Neural progenitor cell (in vitro differentiated cells): Measurements from ENCODE around the gene ANKRD20A1. TPM values are rescaled to one million over a fixed set of nuclear protein-coding genes. Genes with fewer than 3 reads are reported as not detected.
"Not testable (repeated sequence)": the region's sequence is repeated elsewhere in the genome, so short reads cannot be mapped to it uniquely, and the experiment has no call there.

Experiments
- DNase-seq: peaks from one replicate; pipeline ENCODE4 v3.0.0-alpha.2; 2016; ENCODE audit warnings: low spot score
- H2AFZ ChIP-seq: fragments of 200-600 bp; sonication (generic); replicated peaks from 2 replicates; pipeline ENCODE4 v1.6.1; 2016; ENCODE audit warnings: antibody characterized with exemption
- H3F3A ChIP-seq: fragments of 200-600 bp; sonication (generic); 2 replicates; pipeline ENCODE4 v1.6.1; 2016; ENCODE audit warnings: antibody characterized with exemption, low read depth
- H3K27ac ChIP-seq: fragments of 200-600 bp; sonication (generic); 2 replicates; pipeline ENCODE4 v1.5.1; 2016; ENCODE audit warnings: mild to moderate bottlenecking
- H3K27me3 ChIP-seq: fragments of 200-600 bp; sonication (generic); 2 replicates; pipeline ENCODE4 v1.6.1; 2016; ENCODE audit warnings: mild to moderate bottlenecking, moderate library complexity
- H3K36me3 ChIP-seq: fragments of 200-600 bp; sonication (generic); 2 replicates; pipeline ENCODE4 v1.5.1; 2016
- H3K4me1 ChIP-seq: fragments of 200-600 bp; sonication (generic); 2 replicates; pipeline ENCODE4 v1.6.1; 2016; ENCODE audit warnings: mixed run types
- H3K4me2 ChIP-seq: fragments of 200-600 bp; sonication (generic); 2 replicates; pipeline ENCODE4 v1.6.1; 2016
- H3K4me3 ChIP-seq: fragments of 200-600 bp; sonication (generic); 2 replicates; pipeline ENCODE4 v1.5.1; 2016
- H3K79me2 ChIP-seq: fragments of 200-600 bp; sonication (generic); 2 replicates; pipeline ENCODE4 v1.6.1; 2016; ENCODE audit warnings: low read depth
- H3K9ac ChIP-seq: fragments of 200-600 bp; sonication (generic); 2 replicates; pipeline ENCODE4 v1.6.1; 2016
- H3K9me3 ChIP-seq: fragments of 200-600 bp; sonication (generic); 2 replicates; pipeline ENCODE4 v1.5.1; 2016; ENCODE audit warnings: low read depth
- H4K20me1 ChIP-seq: fragments of 200-600 bp; sonication (generic); 2 replicates; pipeline ENCODE4 v1.6.1; 2016; ENCODE audit warnings: low read depth
- H3K27ac Mint-ChIP-seq: 3 replicates; pipeline ENCODE4 v1.8.0; 2021; ENCODE audit warnings: mixed read lengths
- H3K27me3 Mint-ChIP-seq: 2 replicates; pipeline ENCODE4 v1.8.0; 2022; ENCODE audit warnings: low read depth, mild to moderate bottlenecking, inconsistent platforms, moderate library complexity, mixed read lengths; ENCODE audit not compliant: insufficient read depth
- H3K36me3 Mint-ChIP-seq: 3 replicates; pipeline ENCODE4 v1.8.0; 2021; ENCODE audit warnings: mixed read lengths
- H3K4me1 Mint-ChIP-seq: 3 replicates; pipeline ENCODE4 v1.8.0; 2021; ENCODE audit warnings: mixed read lengths
- H3K4me3 Mint-ChIP-seq: 3 replicates; pipeline ENCODE4 v1.8.0; 2021; ENCODE audit warnings: mild to moderate bottlenecking, moderate library complexity, mixed read lengths
- H3K9me3 Mint-ChIP-seq: 3 replicates; pipeline ENCODE4 v1.8.0; 2020; ENCODE audit warnings: mixed read lengths
- small RNA-seq: library from RNA; depleted of rRNA; stranded (forward); fragments of <200 nt; gene quantifications from one replicate; pipeline ENCODE3, GENCODE V24; 2015
- total RNA-seq: library from RNA; depleted of rRNA; stranded (reverse); fragments of >200 nt; gene quantifications from 2 replicates; pipeline ENCODE4 v1.2.3, GENCODE V29; 2015; ENCODE audit warnings: low replicate concordance

The ANKRD20A1 gene
- total RNA-seq = not detected in 2 replicates

DNA sequence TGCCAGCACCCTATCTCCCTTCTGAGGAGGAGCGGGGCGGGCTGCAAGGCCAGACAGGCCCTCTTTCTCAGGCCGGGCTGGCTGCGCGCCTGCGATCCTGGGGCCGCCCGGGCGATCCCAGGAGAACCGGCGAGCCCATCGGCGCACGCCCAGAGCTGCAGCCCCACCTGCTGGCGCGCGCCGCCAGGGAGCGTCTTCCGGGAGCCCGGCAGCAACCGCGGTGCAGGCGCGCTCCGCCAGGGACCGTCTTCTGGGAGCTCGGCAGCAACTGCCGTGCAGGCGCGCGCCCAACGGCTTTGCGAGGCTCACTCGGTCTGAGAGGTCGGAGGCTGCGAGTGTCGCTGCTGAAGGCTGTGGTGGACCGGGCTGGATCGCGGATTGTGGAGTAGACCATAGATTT, at the start of gene ANKRD20A1:
TSS of gene ANKRD20A1 (plus strand) at position 61 of the 400 bp plus-strand sequence. CDS start 496 bp downstream, outside the sequence.
- not testable (repeated sequence) for H3K4me2 ChIP-seq, H3K4me1 ChIP-seq, H3K4me1 Mint-ChIP-seq, H3K27me3 Mint-ChIP-seq, H3K9me3 Mint-ChIP-seq, H3K4me3 Mint-ChIP-seq, DNase-seq, H3K4me3 ChIP-seq, H3K27ac ChIP-seq, H2AFZ ChIP-seq, H3K27ac Mint-ChIP-seq, H3F3A ChIP-seq, H4K20me1 ChIP-seq, H3K9me3 ChIP-seq, H3K9ac ChIP-seq, H3K79me2 ChIP-seq, H3K36me3 Mint-ChIP-seq, H3K36me3 ChIP-seq, H3K27me3 ChIP-seq

DNA sequence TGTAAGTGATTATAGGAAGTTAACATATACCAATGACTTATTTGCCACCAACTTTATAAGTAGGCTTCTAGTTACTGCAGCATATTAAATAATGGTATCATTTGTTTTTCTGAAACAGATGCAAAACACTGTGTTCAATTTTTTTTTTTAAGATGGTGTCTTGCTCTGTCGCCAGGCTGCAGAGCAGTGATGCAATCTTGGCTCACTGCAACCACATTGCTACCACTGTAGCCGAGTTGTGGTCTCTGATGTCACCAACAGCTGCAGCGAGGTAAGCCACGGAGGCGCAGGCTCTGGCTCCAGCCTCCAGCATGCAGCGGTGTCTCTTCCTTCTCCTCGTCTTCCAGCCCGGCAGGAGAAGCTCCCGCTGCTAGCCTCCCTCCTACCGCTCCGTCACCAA, 26.6 kb upstream of the ANKRD20A1 start:
- not testable (repeated sequence) for H2AFZ ChIP-seq, H4K20me1 ChIP-seq, H3K4me3 Mint-ChIP-seq, DNase-seq, H3K36me3 ChIP-seq, H3K36me3 Mint-ChIP-seq, H3K9me3 ChIP-seq, H3K4me2 ChIP-seq, H3K9ac ChIP-seq, H3K27me3 ChIP-seq, H3K9me3 Mint-ChIP-seq, H3F3A ChIP-seq, H3K27ac ChIP-seq, H3K4me1 Mint-ChIP-seq, H3K4me3 ChIP-seq, H3K27ac Mint-ChIP-seq, H3K4me1 ChIP-seq, H3K27me3 Mint-ChIP-seq, H3K79me2 ChIP-seq

Small RNAs within 50 kb of the gene (small RNA-seq; reads per million reads assigned to genes)
- gene RNU6-368P = not detected
